Osteocyte (in vitro differentiated cells): ENCODE measurements around the gene CUL1. TPM values are rescaled to one million over a fixed set of nuclear protein-coding genes. Genes with fewer than 3 reads are reported as not detected.

ENCODE experiments used
- DNase-seq: peaks from one replicate; pipeline ENCODE4 v3.0.0; 2021; ENCODE audit warnings: mixed read lengths; ENCODE audit not compliant: unreplicated experiment; ENCODE audit errors: extremely low spot score
- H3K27ac Mint-ChIP-seq: one replicate; pipeline ENCODE4 v1.8.0; 2021; ENCODE audit warnings: mild to moderate bottlenecking, mixed read lengths; ENCODE audit not compliant: unreplicated experiment
- H3K27me3 Mint-ChIP-seq: one replicate; pipeline ENCODE4 v1.8.0; 2021; ENCODE audit warnings: mixed read lengths; ENCODE audit not compliant: unreplicated experiment
- H3K36me3 Mint-ChIP-seq: one replicate; pipeline ENCODE4 v1.8.0; 2021; ENCODE audit warnings: mixed read lengths; ENCODE audit not compliant: unreplicated experiment
- H3K4me1 Mint-ChIP-seq: one replicate; pipeline ENCODE4 v1.8.0; 2021; ENCODE audit warnings: mixed read lengths; ENCODE audit not compliant: unreplicated experiment
- H3K4me3 Mint-ChIP-seq: one replicate; pipeline ENCODE4 v1.8.0; 2021; ENCODE audit warnings: mild to moderate bottlenecking, moderate library complexity, mixed read lengths; ENCODE audit not compliant: unreplicated experiment
- H3K9me3 Mint-ChIP-seq: one replicate; pipeline ENCODE4 v1.8.0; 2021; ENCODE audit warnings: mixed read lengths; ENCODE audit not compliant: unreplicated experiment
- CTCF ChIP-seq: fragments of 200-600 bp; sonication (generic); IDR thresholded peaks from 2 replicates; pipeline ENCODE4 v1.5.0; 2021; ENCODE audit warnings: antibody characterized with exemption, mild to moderate bottlenecking, moderate library complexity
- total RNA-seq: library from RNA; stranded (reverse); gene quantifications from 2 replicates; pipeline ENCODE4 v1.2.1, GENCODE V29; 2021

Gene CUL1
- total RNA-seq, 1 donor from 2014 or later: 45.6 TPM

- Mint-ChIP-seq H3K36me3 (peaks cover 21% of the 10 kb centered on the region), H3K4me3 (no peak overlapping the region), H3K9me3 (no peaks in the 10 kb centered on the region), H3K27me3 (no peaks in the 10 kb centered on the region), H3K27ac (no peak overlapping the region), H3K4me1 (peaks cover 36% of the 10 kb centered on the region)
- DNase-seq: no peak
- no peak for TF ChIP-seq CTCF
These were observed 115.2 kb downstream of the CUL1 start for GRCh38 chr7:148813890-148814289.

GRCh38 chr7:148814922-148815559 lies 116.3 kb downstream of the CUL1 start:
- H3K4me3 Mint-ChIP-seq: no peak overlapping the region
- H3K27ac Mint-ChIP-seq: no peak overlapping the region
- peaks cover 20% of the 10 kb centered on the region for H3K36me3 Mint-ChIP-seq
- H3K4me1 Mint-ChIP-seq: peaks cover 43% of the 10 kb centered on the region
- H3K27me3 Mint-ChIP-seq: no peaks in the 10 kb centered on the region
- no peak for TF ChIP-seq CTCF
- H3K9me3 Mint-ChIP-seq: no peaks in the 10 kb centered on the region
- DNase-seq: no peak

DNA sequence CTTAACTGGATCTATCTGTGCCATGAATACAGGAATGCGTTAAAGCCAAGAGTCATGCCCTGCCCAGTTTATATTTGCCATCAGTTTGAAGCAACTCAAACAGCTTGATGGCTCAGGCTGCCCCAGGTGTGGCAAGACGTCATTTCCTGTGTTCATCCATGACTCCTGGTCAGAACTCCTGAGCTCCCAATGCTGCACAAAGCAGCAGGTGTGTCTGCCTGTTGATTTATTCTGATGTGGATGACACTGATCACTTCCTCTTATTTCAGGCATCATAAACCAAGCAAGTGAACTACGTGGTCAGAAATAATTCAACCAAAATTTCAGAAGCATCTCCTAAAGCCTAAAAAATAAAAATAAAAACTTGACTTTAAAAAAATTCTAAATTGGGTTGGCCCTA lies 116.9 kb downstream of the CUL1 start:
- Mint-ChIP-seq H3K36me3 (peaks cover 16% of the 10 kb centered on the region), H3K4me1 (peaks cover 49% of the 10 kb centered on the region), H3K4me3 (no peak overlapping the region), H3K9me3 (no peaks in the 10 kb centered on the region), H3K27ac (peak overlapping the region; percentile 81), H3K27me3 (no peaks in the 10 kb centered on the region)
- TF ChIP-seq CTCF: no peak
- no peak for DNase-seq

- Mint-ChIP-seq H3K36me3 (peaks cover 12% of the 10 kb centered on the region), H3K4me3 (no peak overlapping the region), H3K27ac (peak overlapping the region; percentile 51), H3K9me3 (no peaks in the 10 kb centered on the region), H3K27me3 (no peaks in the 10 kb centered on the region), H3K4me1 (peaks cover 50% of the 10 kb centered on the region)
- DNase-seq: no peak
- TF ChIP-seq CTCF: no peak
These were observed 121.1 kb downstream of the CUL1 start for GRCh38 chr7:148819697-148820360.

DNA sequence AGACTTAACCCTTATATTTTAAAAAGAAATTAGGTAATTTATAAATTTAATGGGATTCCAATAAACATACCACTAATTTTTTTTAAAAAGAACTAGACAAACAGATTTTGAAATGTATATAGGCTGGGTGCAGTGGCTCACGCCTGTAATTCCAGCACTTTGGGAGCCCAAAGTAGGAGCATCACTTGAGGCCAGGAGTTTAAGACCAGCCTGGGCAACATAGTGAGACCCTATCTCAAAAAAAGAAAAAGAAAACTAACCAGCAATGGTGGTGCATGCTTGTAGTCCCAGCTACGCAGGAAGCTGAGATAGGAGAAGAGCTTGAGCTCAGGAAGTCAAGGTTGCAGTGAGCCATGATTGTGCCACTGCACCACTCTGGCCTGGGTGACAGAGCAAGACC lies 122.7 kb downstream of the CUL1 start:
- TF ChIP-seq CTCF: no peak
- Mint-ChIP-seq H3K4me1 (peaks cover 37% of the 10 kb centered on the region), H3K36me3 (peaks cover 10% of the 10 kb centered on the region), H3K4me3 (no peak overlapping the region), H3K27ac (no peak overlapping the region), H3K9me3 (no peaks in the 10 kb centered on the region), H3K27me3 (no peaks in the 10 kb centered on the region)
- DNase-seq: no peak
